ENCODE data around the gene PHETA2. TPM values are rescaled to one million over a fixed set of nuclear protein-coding genes. Genes with fewer than 3 reads are reported as not detected.
A peak's percentile ranks its signal among the peaks of the same experiment; 100 is the strongest.

Gene PHETA2
- polyA plus RNA-seq, 4 donors, result 4.9 to 11.6 (median 9.2) TPM

DNA sequence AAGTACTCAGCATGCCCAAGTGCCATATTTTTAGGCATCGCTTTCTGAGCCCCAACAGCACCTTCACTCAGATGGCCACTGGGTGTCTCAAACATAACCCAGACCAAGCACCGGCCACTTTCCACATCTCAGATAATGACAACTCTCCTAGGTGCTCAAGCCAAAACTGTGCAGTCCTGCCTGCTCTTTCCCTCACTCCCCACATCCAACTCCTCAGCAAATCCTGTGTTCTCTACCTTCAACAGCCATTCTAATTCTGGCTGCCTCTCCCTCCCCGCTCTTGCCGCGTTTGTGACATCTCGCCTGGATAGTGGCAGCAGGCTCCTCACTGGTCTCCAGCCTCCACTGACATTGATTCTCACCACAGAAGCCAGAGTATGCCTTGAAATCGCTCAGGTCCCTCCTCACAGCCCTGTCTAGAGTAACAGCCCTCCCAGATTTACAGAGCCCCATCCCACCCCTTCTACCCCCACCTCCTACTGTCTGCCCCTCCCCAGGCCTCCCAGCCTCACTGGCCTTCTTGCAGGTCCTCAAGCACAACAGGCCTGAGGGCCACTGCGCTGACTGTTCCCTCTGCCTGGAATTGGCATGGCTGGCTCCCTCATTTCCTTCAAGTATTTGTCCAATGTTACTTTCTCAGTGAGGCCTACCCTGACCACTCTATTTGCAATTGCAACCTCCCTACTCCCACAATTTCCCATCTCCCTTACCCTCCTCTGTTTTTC, 1.3 kb upstream of the PHETA2 start:
- H3K4me1 ChIP-seq (ENCODE audit: control insufficient read depth in 3 of 3, insufficient read depth in 2 of 3, low read depth in 1 of 3, low read length in 2 of 3), result peaks cover 0 to 34% (median 3%) of the 10 kb centered on the region in 3 donors
- no peaks in the 10 kb centered on the region for H3K9me3 ChIP-seq (ENCODE audit: control insufficient read depth in 2 of 2, insufficient read depth in 1 of 2, low read depth in 1 of 2, low read length in 1 of 2)
- H3K27me3 ChIP-seq (ENCODE audit: control insufficient read depth in 3 of 3, insufficient read depth in 3 of 3, low read length in 3 of 3), result no peaks in the 10 kb centered on the region
- 85 to 96% (median 91%) methylated on average over 8 of the region's 8 CpGs for WGBS, 3 donors
- FAIRE-seq (no peak), DNase-seq (no peak)
- H3K27ac ChIP-seq (ENCODE audit: low read depth in 1 of 3, low read length in 2 of 3), result no peak overlapping the region
- H3K4me3 ChIP-seq (ENCODE audit: low read depth in 1 of 3, low read length in 3 of 3), result no peak overlapping the region
- peaks cover 0 to 32% (median 0%) of the 10 kb centered on the region in 3 donors for H3K36me3 ChIP-seq (ENCODE audit: control insufficient read depth in 3 of 3, insufficient read depth in 2 of 3, low read depth in 1 of 3, low read length in 3 of 3)

DNA sequence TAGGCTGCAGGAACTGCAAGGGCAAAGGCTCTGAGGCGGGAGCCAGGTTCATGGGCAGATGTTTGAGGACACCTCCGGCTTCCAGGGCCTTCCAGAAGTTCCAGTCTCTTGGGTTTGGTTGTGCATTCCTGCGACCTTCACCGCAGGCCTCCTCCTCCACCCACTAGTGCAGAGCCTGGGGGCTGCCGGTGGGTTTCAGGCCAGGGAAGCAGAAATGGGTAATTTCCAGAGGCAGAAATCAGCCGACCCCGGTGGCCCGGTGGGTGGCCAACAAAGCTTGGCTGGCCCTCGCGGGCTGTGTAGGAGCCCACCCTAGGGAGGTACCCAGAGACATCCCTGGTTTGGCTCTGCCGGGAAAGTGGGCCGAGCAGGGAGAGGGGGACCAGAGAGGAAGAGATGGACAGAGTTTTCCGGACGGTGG, 417 bp upstream of the PHETA2 start:
- Histone ChIP-seq H3K36me3 (ENCODE audit: control insufficient read depth in 3 of 3, insufficient read depth in 2 of 3, low read depth in 1 of 3, low read length in 3 of 3) (peaks cover 0 to 31% (median 0%) of the 10 kb centered on the region in 3 donors), H3K9me3 (ENCODE audit: control insufficient read depth in 2 of 2, insufficient read depth in 1 of 2, low read depth in 1 of 2, low read length in 1 of 2) (no peaks in the 10 kb centered on the region), H3K4me1 (ENCODE audit: control insufficient read depth in 3 of 3, insufficient read depth in 2 of 3, low read depth in 1 of 3, low read length in 2 of 3) (peaks cover 2 to 43% (median 8%) of the 10 kb centered on the region in 3 donors), H3K27me3 (ENCODE audit: control insufficient read depth in 3 of 3, insufficient read depth in 3 of 3, low read length in 3 of 3) (no peaks in the 10 kb centered on the region), H3K27ac (ENCODE audit: low read depth in 1 of 3, low read length in 2 of 3) (peak overlapping the region in 2 of 3 donors; percentile 76 to 88), H3K4me3 (ENCODE audit: low read depth in 1 of 3, low read length in 3 of 3) (peak overlapping the region in 2 of 3 donors; percentile 62 to 63)
- DNase-seq (no peak), FAIRE-seq (no peak)
- 73 to 81% (median 76%) methylated on average over 14 of the region's 14 CpGs for WGBS, 3 donors

DNA sequence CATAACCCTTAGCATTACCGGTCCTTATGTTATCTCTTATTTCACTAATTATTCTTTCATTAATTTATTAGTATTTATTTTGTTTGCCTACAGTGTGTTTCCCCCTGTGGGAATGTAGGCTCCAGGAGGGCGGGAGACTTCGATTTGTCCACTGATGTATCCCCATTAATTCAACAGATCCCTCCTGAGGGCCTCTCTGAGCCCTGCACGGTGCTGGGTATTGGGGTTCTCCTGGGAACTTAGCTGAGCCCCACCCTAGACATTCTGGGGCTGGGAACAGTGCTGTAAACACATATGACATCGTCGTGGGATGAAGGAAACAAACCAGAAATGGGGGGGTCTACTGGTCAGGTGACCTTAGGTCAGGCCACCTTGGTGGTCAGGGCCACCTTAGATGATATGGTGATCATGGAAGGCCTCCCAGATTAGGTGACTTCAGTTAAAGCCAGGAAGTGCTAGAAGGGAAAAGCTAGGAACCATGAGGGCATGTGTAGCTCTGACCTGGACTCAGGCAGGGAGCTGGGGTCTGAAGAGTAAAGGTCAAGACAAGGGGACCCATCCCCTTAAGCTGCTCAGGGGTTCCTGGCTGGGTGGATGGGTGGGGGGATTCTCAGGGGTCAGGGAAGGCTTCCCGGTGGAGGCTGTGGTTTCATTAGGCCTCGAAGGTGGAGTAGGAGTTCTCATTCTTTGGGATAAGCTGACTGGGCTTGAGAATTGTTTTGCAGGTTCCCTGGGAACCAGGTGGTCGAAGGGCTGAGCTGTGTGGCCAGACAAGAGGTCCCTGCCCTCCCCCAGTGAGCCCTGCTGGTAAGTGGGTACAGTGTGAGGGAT, 1.0 kb downstream of the PHETA2 start:
- Histone ChIP-seq H3K4me1 (ENCODE audit: control insufficient read depth in 3 of 3, insufficient read depth in 2 of 3, low read depth in 1 of 3, low read length in 2 of 3) (peaks cover 3 to 43% (median 8%) of the 10 kb centered on the region in 3 donors), H3K4me3 (ENCODE audit: low read depth in 1 of 3, low read length in 3 of 3) (peak overlapping the region; percentile 51 to 63 (median 62)), H3K27ac (ENCODE audit: low read depth in 1 of 3, low read length in 2 of 3) (peak overlapping the region in 2 of 3 donors; percentile 76 to 88), H3K36me3 (ENCODE audit: control insufficient read depth in 3 of 3, insufficient read depth in 2 of 3, low read depth in 1 of 3, low read length in 3 of 3) (peaks cover 0 to 30% (median 0%) of the 10 kb centered on the region in 3 donors), H3K9me3 (ENCODE audit: control insufficient read depth in 2 of 2, insufficient read depth in 1 of 2, low read depth in 1 of 2, low read length in 1 of 2) (no peaks in the 10 kb centered on the region), H3K27me3 (ENCODE audit: control insufficient read depth in 3 of 3, insufficient read depth in 3 of 3, low read length in 3 of 3) (no peaks in the 10 kb centered on the region)
- no peak for FAIRE-seq
- no peak for DNase-seq
- 57 to 61% (median 61%) methylated on average over 9 of the region's 9 CpGs for WGBS, 3 donors

DNA sequence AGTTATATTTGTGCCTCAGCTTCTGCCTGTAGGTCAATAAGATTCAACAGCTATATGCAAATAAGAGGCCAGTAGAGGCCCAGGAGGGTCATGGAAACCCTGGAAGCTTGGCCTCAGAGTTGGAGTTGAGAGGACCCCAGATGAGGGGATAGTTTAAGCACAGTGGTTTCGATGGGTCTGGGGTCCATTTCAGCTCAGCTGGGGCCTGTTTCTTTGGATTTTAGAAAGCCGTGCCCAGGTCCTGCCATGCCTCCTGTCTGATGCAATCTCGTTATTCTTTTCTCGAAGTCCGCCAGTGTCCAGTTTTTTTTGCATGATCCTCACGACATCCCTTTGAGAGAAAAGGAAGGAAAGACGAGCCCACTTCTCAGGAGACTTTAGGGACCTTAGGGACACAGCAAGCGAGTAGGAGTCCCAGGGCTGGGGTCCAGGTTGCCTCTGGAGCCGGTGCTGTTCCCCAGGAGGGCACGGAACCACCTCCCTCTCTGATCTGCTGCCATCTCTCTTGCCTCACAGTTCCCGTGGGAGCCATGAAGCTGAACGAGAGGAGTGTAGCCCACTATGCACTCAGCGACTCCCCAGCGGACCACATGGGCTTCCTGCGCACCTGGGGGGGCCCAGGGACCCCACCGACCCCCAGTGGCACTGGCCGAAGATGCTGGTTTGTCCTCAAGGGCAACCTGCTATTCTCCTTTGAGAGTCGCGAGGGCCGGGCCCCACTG, 2.9 kb downstream of the PHETA2 start:
- Histone ChIP-seq H3K4me1 (ENCODE audit: control insufficient read depth in 3 of 3, insufficient read depth in 2 of 3, low read depth in 1 of 3, low read length in 2 of 3) (peaks cover 3 to 38% (median 8%) of the 10 kb centered on the region in 3 donors), H3K27ac (ENCODE audit: low read depth in 1 of 3, low read length in 2 of 3) (no peak overlapping the region), H3K36me3 (ENCODE audit: control insufficient read depth in 3 of 3, insufficient read depth in 2 of 3, low read depth in 1 of 3, low read length in 3 of 3) (peaks cover 0 to 36% (median 0%) of the 10 kb centered on the region in 3 donors), H3K27me3 (ENCODE audit: control insufficient read depth in 3 of 3, insufficient read depth in 3 of 3, low read length in 3 of 3) (no peaks in the 10 kb centered on the region), H3K9me3 (ENCODE audit: control insufficient read depth in 2 of 2, insufficient read depth in 1 of 2, low read depth in 1 of 2, low read length in 1 of 2) (no peaks in the 10 kb centered on the region), H3K4me3 (ENCODE audit: low read depth in 1 of 3, low read length in 3 of 3) (no peak overlapping the region)
- WGBS, 3 donors, result 93 to 94% (median 94%) methylated on average over 20 of the region's 20 CpGs
- no peak for FAIRE-seq
- no peak for DNase-seq

DNA sequence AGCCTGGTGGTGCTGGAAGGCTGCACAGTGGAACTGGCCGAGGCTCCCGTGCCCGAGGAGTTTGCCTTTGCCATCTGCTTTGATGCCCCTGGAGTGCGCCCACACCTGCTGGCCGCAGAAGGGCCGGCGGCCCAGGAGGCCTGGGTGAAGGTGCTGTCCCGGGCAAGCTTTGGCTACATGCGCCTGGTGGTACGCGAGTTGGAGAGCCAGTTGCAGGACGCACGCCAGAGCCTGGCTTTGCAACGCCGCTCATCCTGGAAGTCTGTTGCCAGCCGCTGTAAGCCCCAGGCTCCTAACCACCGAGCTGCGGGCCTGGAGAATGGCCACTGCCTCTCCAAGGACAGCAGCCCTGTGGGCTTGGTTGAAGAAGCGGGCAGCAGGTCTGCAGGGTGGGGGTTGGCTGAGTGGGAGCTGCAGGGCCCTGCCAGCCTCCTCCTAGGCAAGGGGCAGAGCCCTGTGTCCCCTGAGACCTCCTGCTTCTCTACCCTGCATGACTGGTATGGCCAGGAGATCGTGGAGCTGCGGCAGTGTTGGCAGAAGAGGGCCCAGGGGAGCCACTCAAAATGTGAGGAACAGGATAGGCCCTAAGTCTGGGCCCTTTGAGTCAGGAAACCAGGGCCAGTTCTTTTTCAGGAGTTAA, 3.6 kb downstream of the PHETA2 start:
- Histone ChIP-seq H3K27me3 (ENCODE audit: control insufficient read depth in 3 of 3, insufficient read depth in 3 of 3, low read length in 3 of 3) (no peaks in the 10 kb centered on the region), H3K4me1 (ENCODE audit: control insufficient read depth in 3 of 3, insufficient read depth in 2 of 3, low read depth in 1 of 3, low read length in 2 of 3) (peaks cover 3 to 38% (median 8%) of the 10 kb centered on the region in 3 donors), H3K36me3 (ENCODE audit: control insufficient read depth in 3 of 3, insufficient read depth in 2 of 3, low read depth in 1 of 3, low read length in 3 of 3) (peaks cover 0 to 43% (median 3%) of the 10 kb centered on the region in 3 donors), H3K27ac (ENCODE audit: low read depth in 1 of 3, low read length in 2 of 3) (peak overlapping the region in 2 of 3 donors; percentile 96 to 99), H3K4me3 (ENCODE audit: low read depth in 1 of 3, low read length in 3 of 3) (no peak overlapping the region), H3K9me3 (ENCODE audit: control insufficient read depth in 2 of 2, insufficient read depth in 1 of 2, low read depth in 1 of 2, low read length in 1 of 2) (no peaks in the 10 kb centered on the region)
- 94 to 95% (median 95%) methylated on average over 20 to 21 of the region's 21 CpGs for WGBS, 3 donors
- FAIRE-seq (no peak), DNase-seq (no peak)

DNA sequence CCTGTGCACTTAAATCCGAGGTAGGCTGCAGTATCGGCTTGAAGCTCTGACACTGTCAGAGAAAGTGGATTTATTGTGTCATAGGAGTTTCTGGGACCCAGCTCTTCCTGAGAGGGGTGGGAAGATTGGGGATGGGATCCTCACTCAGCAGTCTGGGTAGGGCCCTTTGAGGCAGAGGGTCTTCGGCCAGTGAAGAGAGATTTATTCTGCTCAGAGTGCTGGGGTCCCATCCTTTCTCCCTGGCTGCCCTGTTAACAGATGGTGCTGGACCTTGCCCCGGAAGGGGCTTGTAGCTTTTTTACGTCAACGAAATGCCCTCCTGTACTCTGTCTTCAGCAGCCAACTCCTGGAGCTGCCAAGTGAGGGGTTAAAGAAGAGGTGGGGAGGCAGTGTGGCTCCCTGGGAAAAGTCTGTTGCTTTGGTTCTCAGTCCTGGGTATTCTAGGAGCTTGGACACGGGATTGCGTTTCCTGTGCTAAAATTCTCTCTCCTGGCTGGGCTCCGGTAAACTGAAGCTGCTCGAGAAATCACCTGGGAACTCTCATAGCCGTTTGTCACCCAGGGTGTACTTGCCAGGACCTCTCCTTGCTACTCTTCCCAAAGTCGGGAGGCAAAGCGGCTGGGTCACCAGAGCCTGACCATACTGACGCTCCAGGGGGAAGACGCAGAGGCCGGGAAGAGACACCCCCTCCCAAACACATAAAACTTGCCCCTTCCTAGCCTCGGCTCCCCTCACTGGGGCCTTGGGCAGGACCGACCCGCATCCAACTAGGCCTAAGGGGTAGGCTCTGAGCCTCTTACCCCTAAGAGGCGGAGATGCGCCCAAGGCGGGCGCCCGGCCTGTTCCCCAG, 4.6 kb downstream of the PHETA2 start:
- peaks cover 3 to 34% (median 8%) of the 10 kb centered on the region in 3 donors for H3K4me1 ChIP-seq (ENCODE audit: control insufficient read depth in 3 of 3, insufficient read depth in 2 of 3, low read depth in 1 of 3, low read length in 2 of 3)

More for the DNA sequence above, 4.6 kb downstream of the PHETA2 start:
- 16 to 35% (median 29%) methylated on average over 21 to 24 of the region's 24 CpGs for WGBS, 3 donors
- DNase-seq (peak; percentile 62 to 79), FAIRE-seq (no peak)
- no peaks in the 10 kb centered on the region for H3K9me3 ChIP-seq (ENCODE audit: control insufficient read depth in 2 of 2, insufficient read depth in 1 of 2, low read depth in 1 of 2, low read length in 1 of 2)
- peaks cover 0 to 51% (median 7%) of the 10 kb centered on the region in 3 donors for H3K36me3 ChIP-seq (ENCODE audit: control insufficient read depth in 3 of 3, insufficient read depth in 2 of 3, low read depth in 1 of 3, low read length in 3 of 3)
- H3K27ac ChIP-seq (ENCODE audit: low read depth in 1 of 3, low read length in 2 of 3), result peak overlapping the region; percentile 96 to 99 (median 98)
- no peaks in the 10 kb centered on the region for H3K27me3 ChIP-seq (ENCODE audit: control insufficient read depth in 3 of 3, insufficient read depth in 3 of 3, low read length in 3 of 3)
- peak overlapping the region; percentile 17 to 60 (median 52) for H3K4me3 ChIP-seq (ENCODE audit: low read depth in 1 of 3, low read length in 3 of 3)
